ENCODE results near the gene COL4A6.
"Not testable (repeated sequence)": the region's sequence is repeated elsewhere in the genome, so short reads cannot be mapped to it uniquely, and the experiment has no call there.

The COL4A6 gene

GRCh38 chrX:108438110-108438623, at the start of gene COL4A6:
Gene COL4A6 (minus strand): TSS chrX:108438422. CDS start chrX:108438196, 226 bp downstream.
- DNase-seq, result no peak

GRCh38 chrX:108485960-108486359, 47.7 kb upstream of the COL4A6 start:
- no peak for DNase-seq

GRCh38 chrX:108484251-108484650, 46.0 kb upstream of the COL4A6 start:
- DNase-seq, result no peak

GRCh38 chrX:108481528-108481927, 43.3 kb upstream of the COL4A6 start:
- not testable (repeated sequence) for DNase-seq

GRCh38 chrX:108473979-108474378, 35.8 kb upstream of the COL4A6 start:
- DNase-seq, result no peak

- DNase-seq, result no peak
These were observed 30.3 kb upstream of the COL4A6 start for GRCh38 chrX:108468486-108468885.

GRCh38 chrX:108464604-108465003, 26.4 kb upstream of the COL4A6 start:
- DNase-seq, result no peak

- DNase-seq, result no peak
These were observed 18.8 kb upstream of the COL4A6 start for GRCh38 chrX:108456971-108457477.

GRCh38 chrX:108453841-108454240, 15.6 kb upstream of the COL4A6 start:
- DNase-seq, result no peak

- no peak for DNase-seq
These were observed 9.1 kb upstream of the COL4A6 start for GRCh38 chrX:108447303-108447702.

GRCh38 chrX:108442901-108443464, 4.8 kb upstream of the COL4A6 start:
- no peak for DNase-seq

GRCh38 chrX:108439961-108440696, 1.9 kb upstream of the COL4A6 start:
- no peak for DNase-seq

GRCh38 chrX:108439426-108439942, 1.3 kb upstream of the COL4A6 start, which contains the start of gene COL4A5:
Gene COL4A5 (plus strand): TSS chrX:108439838. CDS start chrX:108440126, 288 bp downstream.
- no peak for DNase-seq

GRCh38 chrX:108437349-108438109, 693 bp downstream of the COL4A6 start:
- no peak for DNase-seq

GRCh38 chrX:108435261-108435660, 3.0 kb downstream of the COL4A6 start:
- no peak for DNase-seq

- DNase-seq, result no peak
These were observed 12.0 kb downstream of the COL4A6 start for GRCh38 chrX:108426262-108426661.

- no peak for DNase-seq
These were observed 17.7 kb downstream of the COL4A6 start for GRCh38 chrX:108420481-108420880.

- no peak for DNase-seq
These were observed 18.8 kb downstream of the COL4A6 start for GRCh38 chrX:108419401-108419800.

GRCh38 chrX:108417257-108417656, 21.0 kb downstream of the COL4A6 start:
- no peak for DNase-seq

- DNase-seq, result no peak
These were observed 22.3 kb downstream of the COL4A6 start for GRCh38 chrX:108415891-108416290.

- no peak for DNase-seq
These were observed 23.1 kb downstream of the COL4A6 start for GRCh38 chrX:108415146-108415545.

- no peak for DNase-seq
These were observed 25.4 kb downstream of the COL4A6 start for GRCh38 chrX:108412783-108413182.
